H1 (cell line): Measurements from ENCODE around the gene CCDC180. TPM values are rescaled to one million over a fixed set of nuclear protein-coding genes. Genes with fewer than 3 reads are reported as not detected.

ENCODE experiments used
- ASH2L ChIP-seq: fragments of 200-600, 300-600 bp; sonication (generic); IDR thresholded peaks from one replicate; pipeline ENCODE4 v1.7.1; 2017; ENCODE audit warnings: low read length
- CBX8 ChIP-seq: fragments of 300-800, 300-1000 bp; sonication (generic); IDR thresholded peaks from 2 replicates; pipeline ENCODE4 v1.7.1; 2016; ENCODE audit warnings: low read depth, low read length, borderline replicate concordance
- CEBPB ChIP-seq: IDR thresholded peaks from 2 replicates; pipeline ENCODE4 v1.6.1; 2012; ENCODE audit warnings: low read depth, low read length
- CHD2 ChIP-seq: IDR thresholded peaks from 2 replicates; pipeline ENCODE4 v1.6.1; 2012; ENCODE audit warnings: low read length, improper control_type of control experiment
- EZH2 ChIP-seq: fragments of 200-600 bp; sonication (generic); IDR thresholded peaks from 2 replicates; pipeline ENCODE4 v1.7.1; 2012; ENCODE audit warnings: low read depth, mild to moderate bottlenecking, moderate library complexity, low read length, inconsistent platforms; ENCODE audit not compliant: severe bottlenecking
- FOSL1 ChIP-seq: IDR thresholded peaks from 2 replicates; pipeline ENCODE4 v1.6.1; 2011; ENCODE audit warnings: mild to moderate bottlenecking, low read depth, low read length, moderate library complexity; ENCODE audit not compliant: insufficient read depth
- GABPA ChIP-seq: IDR thresholded peaks from 2 replicates; pipeline ENCODE4 v1.6.1; 2011; ENCODE audit warnings: mild to moderate bottlenecking, low read length, moderate library complexity, borderline replicate concordance; ENCODE audit not compliant: insufficient read depth
- HDAC2 ChIP-seq, 2 experiments: fragments of 300-600 bp in 1 of 2; sonication (generic) in 1 of 2; IDR thresholded peaks; 2 replicates each; pipeline ENCODE4 v1.6.1; 2011 to 2012; ENCODE audit warnings: low read depth in 2 of 2, low read length in 2 of 2, mild to moderate bottlenecking in 2 of 2, moderate library complexity in 2 of 2, borderline replicate concordance in 1 of 2, inconsistent platforms in 1 of 2
- JUND ChIP-seq: IDR thresholded peaks from 2 replicates; pipeline ENCODE4 v1.6.1; 2011; ENCODE audit warnings: mild to moderate bottlenecking, improper control_type of control experiment, low read length
- KDM5A ChIP-seq: fragments of 200-600 bp; IDR thresholded peaks from 2 replicates; pipeline ENCODE4 v1.7.1; 2012; ENCODE audit warnings: mild to moderate bottlenecking, low read length, inconsistent platforms, mixed read lengths
- NRF1 ChIP-seq: IDR thresholded peaks from 2 replicates; pipeline ENCODE4 v1.6.1; 2011; ENCODE audit warnings: mild to moderate bottlenecking, low read depth, low read length, improper control_type of control experiment
- POU5F1 ChIP-seq: IDR thresholded peaks from 2 replicates; pipeline ENCODE4 v1.6.1; 2011; ENCODE audit warnings: low read depth, mild to moderate bottlenecking, low read length, moderate library complexity
- RFX5 ChIP-seq: IDR thresholded peaks from 2 replicates; pipeline ENCODE4 v1.6.1; 2011; ENCODE audit warnings: low read depth, low read length, improper control_type of control experiment, borderline replicate concordance
- RNF2 ChIP-seq: fragments of 200-900, 300-1000 bp; sonication (generic); IDR thresholded peaks from 2 replicates; pipeline ENCODE4 v1.7.1; 2016; ENCODE audit warnings: borderline replicate concordance, low read depth, mild to moderate bottlenecking, antibody characterized with exemption, low read length; ENCODE audit not compliant: poor library complexity, severe bottlenecking; ENCODE audit errors: missing control alignments
- SP2 ChIP-seq: IDR thresholded peaks from 2 replicates; pipeline ENCODE4 v1.6.1; 2012; ENCODE audit warnings: mild to moderate bottlenecking, low read length, inconsistent platforms
- SP4 ChIP-seq: IDR thresholded peaks from 2 replicates; pipeline ENCODE4 v1.6.1; 2012; ENCODE audit warnings: low read length, inconsistent platforms
- SUZ12 ChIP-seq: fragments of 200-600 bp; sonication (generic); IDR thresholded peaks from 2 replicates; pipeline ENCODE4 v1.6.1; 2012; ENCODE audit warnings: mild to moderate bottlenecking, inconsistent platforms, low read length, moderate library complexity, mixed read lengths
- TAF1 ChIP-seq: IDR thresholded peaks from 2 replicates; pipeline ENCODE4 v1.6.1; 2011; ENCODE audit warnings: mild to moderate bottlenecking, low read depth, low read length
- TAF7 ChIP-seq: optimal IDR thresholded peaks from 2 replicates; pipeline ENCODE3; 2011; ENCODE audit warnings: low read depth, mild to moderate bottlenecking, inconsistent platforms, low read length, moderate library complexity, borderline replicate concordance
- TBP ChIP-seq: IDR thresholded peaks from 2 replicates; pipeline ENCODE4 v1.6.1; 2011; ENCODE audit warnings: low read depth, low read length, improper control_type of control experiment
- YY1 ChIP-seq: IDR thresholded peaks from 2 replicates; pipeline ENCODE4 v1.6.1; 2011; ENCODE audit warnings: low read depth, mild to moderate bottlenecking, low read length
- polyA plus RNA-seq, 7 experiments: library from polyadenylated mRNA; depleted of rRNA in 3 of 7; stranded (reverse) in 5 of 7; unstranded in 2 of 7; fragments of >200 nt in 5 of 7; fragments of 200-250 nt in 2 of 7; gene quantifications; 1 replicate in 5 of 7; 2 replicates in 1 of 7; 4 replicates in 1 of 7; pipeline versions ENCODE4 v1.2.1 to v1.2.3, GENCODE V29; 2011 to 2013; ENCODE audit warnings: missing spikeins in 2 of 7, mixed read lengths in 2 of 7
- total RNA-seq: library from RNA; stranded (reverse); fragmentation: NEBNext Ultra II Directional; extraction: Animal tissue kit (Norgen Biotek cat#: 25700); gene quantifications from 2 replicates; pipeline ENCODE4 v1.2.1, GENCODE V29; 2021
- TF ChIP-seq, protein P1 (sequence below), 3 experiments: IDR thresholded peaks; 1 replicate in 2 of 3; 2 replicates in 1 of 3; pipeline versions ENCODE4 v1.5.1 to v1.6.1; 2011; ENCODE audit warnings: low read length in 3 of 3, mild to moderate bottlenecking in 3 of 3, inconsistent platforms in 2 of 3, low read depth in 1 of 3, moderate library complexity in 1 of 3; ENCODE audit not compliant: insufficient read depth in 1 of 3; ENCODE audit errors: control extremely low read depth in 1 of 3
- TF ChIP-seq, protein P2 (sequence below): IDR thresholded peaks from 2 replicates; pipeline ENCODE4 v1.6.1; 2011; ENCODE audit warnings: low read depth, mild to moderate bottlenecking, low read length; ENCODE audit not compliant: insufficient read depth

The CCDC180 gene
- total and polyA plus RNA-seq, 2 of the 8 experiments (the other 6 are each of a cell fraction or from before 2014, with no cell fraction given) = 2.6 to 8.2 TPM

DNA sequence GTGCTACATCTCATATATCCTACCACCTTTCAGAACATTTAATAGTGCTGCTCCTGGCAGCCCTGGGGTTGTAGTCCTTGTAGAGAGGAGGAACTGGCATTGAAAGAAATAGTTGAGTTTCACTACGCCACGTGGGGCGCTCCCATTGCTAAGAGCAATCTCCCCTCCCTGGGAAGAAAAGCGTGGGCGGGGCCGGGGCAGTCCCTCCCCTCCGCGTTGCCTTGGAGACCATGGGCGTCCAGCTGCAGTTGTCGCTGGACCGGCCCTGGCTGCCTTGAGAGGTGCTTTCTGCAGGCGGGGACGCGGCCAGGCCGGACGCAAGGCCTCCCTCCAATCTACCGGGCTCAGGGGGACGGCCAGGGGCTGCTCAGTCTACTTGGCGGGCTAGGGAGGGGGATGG, 368 bp upstream of the CCDC180 start (continued):
- TF ChIP-seq RNF2 = no peak
- TF ChIP-seq POU5F1 = no peak
- no peak for TF ChIP-seq NRF1
- TF ChIP-seq JUND = no peak
- no peak for TF ChIP-seq SUZ12
- TF ChIP-seq HDAC2 (IDR thresholded peaks at IDR 0.05; ENCODE audit: borderline replicate concordance in 1 of 2, low read depth in 2 of 2, low read length in 2 of 2) = no peak
- no peak for TF ChIP-seq KDM5A
- no peak; the same call in 1 of the 2 replicates for TF ChIP-seq CHD2
- no peak for TF ChIP-seq CEBPB
- TF ChIP-seq, protein P1, sequence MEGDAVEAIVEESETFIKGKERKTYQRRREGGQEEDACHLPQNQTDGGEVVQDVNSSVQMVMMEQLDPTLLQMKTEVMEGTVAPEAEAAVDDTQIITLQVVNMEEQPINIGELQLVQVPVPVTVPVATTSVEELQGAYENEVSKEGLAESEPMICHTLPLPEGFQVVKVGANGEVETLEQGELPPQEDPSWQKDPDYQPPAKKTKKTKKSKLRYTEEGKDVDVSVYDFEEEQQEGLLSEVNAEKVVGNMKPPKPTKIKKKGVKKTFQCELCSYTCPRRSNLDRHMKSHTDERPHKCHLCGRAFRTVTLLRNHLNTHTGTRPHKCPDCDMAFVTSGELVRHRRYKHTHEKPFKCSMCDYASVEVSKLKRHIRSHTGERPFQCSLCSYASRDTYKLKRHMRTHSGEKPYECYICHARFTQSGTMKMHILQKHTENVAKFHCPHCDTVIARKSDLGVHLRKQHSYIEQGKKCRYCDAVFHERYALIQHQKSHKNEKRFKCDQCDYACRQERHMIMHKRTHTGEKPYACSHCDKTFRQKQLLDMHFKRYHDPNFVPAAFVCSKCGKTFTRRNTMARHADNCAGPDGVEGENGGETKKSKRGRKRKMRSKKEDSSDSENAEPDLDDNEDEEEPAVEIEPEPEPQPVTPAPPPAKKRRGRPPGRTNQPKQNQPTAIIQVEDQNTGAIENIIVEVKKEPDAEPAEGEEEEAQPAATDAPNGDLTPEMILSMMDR (IDR thresholded peaks at IDR 0.05; ENCODE audit: control extremely low read depth in 1 of 3, insufficient read depth in 1 of 3, low read depth in 1 of 3, low read length in 3 of 3) = peak in 2 of 3 experiments; percentile 34 to 57; a peak in 2 of 4 replicates
- TF ChIP-seq RFX5 = no peak
- TF ChIP-seq, protein P2, sequence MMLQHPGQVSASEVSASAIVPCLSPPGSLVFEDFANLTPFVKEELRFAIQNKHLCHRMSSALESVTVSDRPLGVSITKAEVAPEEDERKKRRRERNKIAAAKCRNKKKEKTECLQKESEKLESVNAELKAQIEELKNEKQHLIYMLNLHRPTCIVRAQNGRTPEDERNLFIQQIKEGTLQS = 0 out of 2 replicates have a peak, but pooled peaks have one; percentile 32
- TF ChIP-seq TAF1 = 0 out of 2 replicates have a peak, but pooled peaks have one; percentile 56
- no peak for TF ChIP-seq FOSL1
- TF ChIP-seq CBX8 = no peak
- no peak for TF ChIP-seq YY1
- TF ChIP-seq EZH2 = no peak
- TF ChIP-seq GABPA = no peak
- no peak for TF ChIP-seq SP2
- TF ChIP-seq TAF7 = no peak
- TF ChIP-seq ASH2L = no peak
- no peak for TF ChIP-seq TBP
- no peak for TF ChIP-seq SP4
